WTC11 (cell line): ENCODE results near the gene USP2.

Experiments used
- ATF2 ChIP-seq: sonication (generic); formaldehyde crosslinking; IDR thresholded peaks from 2 replicates; pipeline ENCODE4 v1.8.1; 2022; ENCODE audit warnings: low read depth, missing genetic modification reagents, borderline replicate concordance
- CBFB ChIP-seq: sonication (generic); formaldehyde crosslinking; IDR thresholded peaks from 2 replicates; pipeline ENCODE4 v1.8.1; 2022; ENCODE audit warnings: mild to moderate bottlenecking, low read depth, missing genetic modification reagents
- CREB1 ChIP-seq: sonication (generic); formaldehyde crosslinking; IDR thresholded peaks from 2 replicates; pipeline ENCODE4 v1.8.0; 2023; ENCODE audit warnings: mild to moderate bottlenecking, missing genetic modification reagents
- FOXJ3 ChIP-seq: sonication (generic); formaldehyde crosslinking; IDR thresholded peaks from 2 replicates; pipeline ENCODE4 v1.9.0; 2021; ENCODE audit warnings: missing genetic modification reagents, mild to moderate bottlenecking, borderline replicate concordance
- GABPB1 ChIP-seq: sonication (generic); formaldehyde crosslinking; IDR thresholded peaks from 2 replicates; pipeline ENCODE4 v1.8.1; 2023; ENCODE audit warnings: mild to moderate bottlenecking, missing genetic modification reagents
- HMGXB4 ChIP-seq: sonication (generic); formaldehyde crosslinking; IDR thresholded peaks from 2 replicates; pipeline ENCODE4 v1.8.1; 2023; ENCODE audit warnings: mild to moderate bottlenecking, moderate library complexity, missing genetic modification reagents
- MAX ChIP-seq: sonication (generic); formaldehyde crosslinking; IDR thresholded peaks from 2 replicates; pipeline ENCODE4 v1.8.0; 2022; ENCODE audit warnings: mild to moderate bottlenecking, missing genetic modification reagents
- NR2C2 ChIP-seq: sonication (generic); formaldehyde crosslinking; IDR thresholded peaks from 2 replicates; pipeline ENCODE4 v1.8.0; 2022; ENCODE audit warnings: mild to moderate bottlenecking, missing genetic modification reagents
- OVOL2 ChIP-seq: fragments of 250-450 bp; sonication (Bioruptor Pico); IDR thresholded peaks from 2 replicates; pipeline ENCODE4 v1.9.0; 2021; ENCODE audit warnings: mild to moderate bottlenecking, borderline replicate concordance
- TEAD4 ChIP-seq: sonication (generic); formaldehyde crosslinking; IDR thresholded peaks from 2 replicates; pipeline ENCODE4 v1.8.0; 2022; ENCODE audit warnings: mild to moderate bottlenecking, missing genetic modification reagents
- USF2 ChIP-seq: sonication (generic); formaldehyde crosslinking; IDR thresholded peaks from 2 replicates; pipeline ENCODE4 v1.8.1; 2023; ENCODE audit warnings: mild to moderate bottlenecking, missing genetic modification reagents, moderate library complexity
- TF ChIP-seq, protein P1 (sequence below): sonication (generic); formaldehyde crosslinking; IDR thresholded peaks from 2 replicates; pipeline ENCODE4 v1.8.1; 2023; ENCODE audit warnings: mild to moderate bottlenecking, missing genetic modification reagents
- TF ChIP-seq, protein P2 (sequence below): fragments of 200-600 bp; IDR thresholded peaks from 2 replicates; pipeline ENCODE4 v1.8.0; 2022; ENCODE audit warnings: antibody characterized with exemption

DNA sequence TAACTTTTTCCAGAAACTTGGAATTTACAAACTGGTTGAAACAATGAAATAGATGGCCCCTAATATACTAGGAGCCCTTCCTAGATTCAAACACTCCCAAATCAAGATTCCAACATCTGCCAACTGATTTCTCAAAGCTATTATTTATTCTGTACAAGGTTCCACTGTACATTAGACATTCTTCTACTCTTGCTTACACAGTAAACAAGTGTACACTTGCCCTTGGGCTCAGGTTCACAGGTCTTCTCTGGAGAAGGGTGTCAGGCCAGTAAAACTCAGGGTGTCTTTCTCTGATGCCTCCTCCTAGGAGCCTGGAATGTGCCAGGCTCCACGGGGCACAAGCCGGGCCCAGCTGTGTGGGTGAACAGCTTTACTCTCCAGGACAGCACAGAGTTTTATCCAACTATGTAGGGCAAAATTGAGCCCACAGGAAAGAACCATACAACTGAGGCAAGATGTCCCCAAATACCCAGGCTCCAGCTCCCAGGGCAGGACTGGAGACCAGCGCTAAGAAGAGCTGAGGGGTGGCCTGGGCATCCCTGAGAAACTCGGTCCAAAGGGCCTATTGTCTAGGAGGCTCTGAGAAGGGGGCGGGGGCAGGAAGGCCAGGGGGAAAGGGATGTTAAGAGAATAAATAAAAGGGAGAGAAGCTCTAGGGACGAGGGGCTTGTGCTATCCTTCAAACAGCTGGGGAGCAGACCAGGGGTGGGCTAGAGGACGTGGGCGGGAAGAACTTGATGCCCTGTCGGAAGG, 26.2 kb downstream of the USP2 start:
- no peak for TF ChIP-seq NR2C2 (CRISPR knock-in tag)
- TF ChIP-seq USF2 (CRISPR knock-in tag), result no peak
- TF ChIP-seq, protein P1, sequence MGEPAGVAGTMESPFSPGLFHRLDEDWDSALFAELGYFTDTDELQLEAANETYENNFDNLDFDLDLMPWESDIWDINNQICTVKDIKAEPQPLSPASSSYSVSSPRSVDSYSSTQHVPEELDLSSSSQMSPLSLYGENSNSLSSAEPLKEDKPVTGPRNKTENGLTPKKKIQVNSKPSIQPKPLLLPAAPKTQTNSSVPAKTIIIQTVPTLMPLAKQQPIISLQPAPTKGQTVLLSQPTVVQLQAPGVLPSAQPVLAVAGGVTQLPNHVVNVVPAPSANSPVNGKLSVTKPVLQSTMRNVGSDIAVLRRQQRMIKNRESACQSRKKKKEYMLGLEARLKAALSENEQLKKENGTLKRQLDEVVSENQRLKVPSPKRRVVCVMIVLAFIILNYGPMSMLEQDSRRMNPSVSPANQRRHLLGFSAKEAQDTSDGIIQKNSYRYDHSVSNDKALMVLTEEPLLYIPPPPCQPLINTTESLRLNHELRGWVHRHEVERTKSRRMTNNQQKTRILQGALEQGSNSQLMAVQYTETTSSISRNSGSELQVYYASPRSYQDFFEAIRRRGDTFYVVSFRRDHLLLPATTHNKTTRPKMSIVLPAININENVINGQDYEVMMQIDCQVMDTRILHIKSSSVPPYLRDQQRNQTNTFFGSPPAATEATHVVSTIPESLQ (CRISPR knock-in tag), result no peak
- no peak for TF ChIP-seq CBFB (CRISPR knock-in tag)
- TF ChIP-seq, protein P2, sequence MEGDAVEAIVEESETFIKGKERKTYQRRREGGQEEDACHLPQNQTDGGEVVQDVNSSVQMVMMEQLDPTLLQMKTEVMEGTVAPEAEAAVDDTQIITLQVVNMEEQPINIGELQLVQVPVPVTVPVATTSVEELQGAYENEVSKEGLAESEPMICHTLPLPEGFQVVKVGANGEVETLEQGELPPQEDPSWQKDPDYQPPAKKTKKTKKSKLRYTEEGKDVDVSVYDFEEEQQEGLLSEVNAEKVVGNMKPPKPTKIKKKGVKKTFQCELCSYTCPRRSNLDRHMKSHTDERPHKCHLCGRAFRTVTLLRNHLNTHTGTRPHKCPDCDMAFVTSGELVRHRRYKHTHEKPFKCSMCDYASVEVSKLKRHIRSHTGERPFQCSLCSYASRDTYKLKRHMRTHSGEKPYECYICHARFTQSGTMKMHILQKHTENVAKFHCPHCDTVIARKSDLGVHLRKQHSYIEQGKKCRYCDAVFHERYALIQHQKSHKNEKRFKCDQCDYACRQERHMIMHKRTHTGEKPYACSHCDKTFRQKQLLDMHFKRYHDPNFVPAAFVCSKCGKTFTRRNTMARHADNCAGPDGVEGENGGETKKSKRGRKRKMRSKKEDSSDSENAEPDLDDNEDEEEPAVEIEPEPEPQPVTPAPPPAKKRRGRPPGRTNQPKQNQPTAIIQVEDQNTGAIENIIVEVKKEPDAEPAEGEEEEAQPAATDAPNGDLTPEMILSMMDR, result no peak
- no peak for TF ChIP-seq TEAD4
- no peak for TF ChIP-seq MAX (CRISPR knock-in tag)
- no peak for TF ChIP-seq GABPB1 (CRISPR knock-in tag)
- no peak for TF ChIP-seq HMGXB4 (CRISPR knock-in tag)
- no peak for TF ChIP-seq ATF2 (CRISPR knock-in tag)
- TF ChIP-seq FOXJ3 (CRISPR knock-in tag), result no peak
- TF ChIP-seq OVOL2 (CRISPR knock-in tag), result no peak
- no peak for TF ChIP-seq CREB1
